ENCODE data around the gene SDK1.
"Not testable (repeated sequence)": the region's sequence is repeated elsewhere in the genome, so short reads cannot be mapped to it uniquely, and the experiment has no call there.

DNA sequence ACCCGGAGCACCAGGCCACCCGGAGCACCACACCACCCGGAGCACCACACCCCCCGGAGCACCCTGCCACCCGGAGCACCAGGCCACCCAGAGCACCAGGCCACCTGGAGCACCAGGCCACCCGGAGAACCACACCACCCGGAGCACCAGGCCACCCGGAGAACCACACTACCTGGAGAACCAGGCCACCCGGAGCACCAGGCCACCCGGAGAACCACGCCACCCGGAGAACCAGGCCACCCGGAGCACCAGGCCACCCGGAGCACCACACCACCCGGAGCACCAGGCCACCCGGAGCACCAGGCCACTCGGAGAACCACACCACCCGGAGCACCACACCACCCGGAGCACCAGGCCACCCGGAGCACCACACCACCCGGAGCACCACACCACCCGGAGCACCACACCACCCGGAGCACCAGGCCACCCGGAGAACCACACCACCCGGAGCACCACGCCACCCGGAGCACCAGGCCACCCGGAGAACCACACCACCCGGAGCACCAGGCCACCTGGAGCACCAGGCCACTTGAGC, 916.1 kb downstream of the SDK1 start:
- TF ChIP-seq, protein P1, sequence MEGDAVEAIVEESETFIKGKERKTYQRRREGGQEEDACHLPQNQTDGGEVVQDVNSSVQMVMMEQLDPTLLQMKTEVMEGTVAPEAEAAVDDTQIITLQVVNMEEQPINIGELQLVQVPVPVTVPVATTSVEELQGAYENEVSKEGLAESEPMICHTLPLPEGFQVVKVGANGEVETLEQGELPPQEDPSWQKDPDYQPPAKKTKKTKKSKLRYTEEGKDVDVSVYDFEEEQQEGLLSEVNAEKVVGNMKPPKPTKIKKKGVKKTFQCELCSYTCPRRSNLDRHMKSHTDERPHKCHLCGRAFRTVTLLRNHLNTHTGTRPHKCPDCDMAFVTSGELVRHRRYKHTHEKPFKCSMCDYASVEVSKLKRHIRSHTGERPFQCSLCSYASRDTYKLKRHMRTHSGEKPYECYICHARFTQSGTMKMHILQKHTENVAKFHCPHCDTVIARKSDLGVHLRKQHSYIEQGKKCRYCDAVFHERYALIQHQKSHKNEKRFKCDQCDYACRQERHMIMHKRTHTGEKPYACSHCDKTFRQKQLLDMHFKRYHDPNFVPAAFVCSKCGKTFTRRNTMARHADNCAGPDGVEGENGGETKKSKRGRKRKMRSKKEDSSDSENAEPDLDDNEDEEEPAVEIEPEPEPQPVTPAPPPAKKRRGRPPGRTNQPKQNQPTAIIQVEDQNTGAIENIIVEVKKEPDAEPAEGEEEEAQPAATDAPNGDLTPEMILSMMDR (IDR thresholded peaks at IDR 0.05) = not testable (repeated sequence)
- not testable (repeated sequence) for TF ChIP-seq POLR2A (IDR thresholded peaks at IDR 0.05)
